Lung (tissue), 12 donors: Measurements from ENCODE around the gene SLC25A44. TPM values are rescaled to one million over a fixed set of nuclear protein-coding genes. Genes with fewer than 3 reads are reported as not detected.

Experiments used
- ATAC-seq: fragments of 200-7000 bp; cut with Tn5 transposase; one replicate; pipeline ENCODE4 v1.9.1; 2020; ENCODE audit warnings: moderate number of reproducible peaks; ENCODE audit not compliant: insufficient read depth, low FRiP score
- DNase-seq, 3 donors: peaks; one replicate each; pipeline ENCODE4 v3.0.0-alpha.2; 2013 to 2017
- H3K27ac ChIP-seq, 2 donors: one replicate each; pipeline ENCODE4 v1.5.1; 2013; ENCODE audit warnings: mild to moderate bottlenecking in 2 of 2, moderate library complexity in 2 of 2, control low read depth in 1 of 2, inconsistent platforms in 1 of 2, low read depth in 1 of 2, low read length in 1 of 2
- H3K27me3 ChIP-seq, 3 donors: one replicate each; pipeline ENCODE4 v1.5.1; 2013; ENCODE audit warnings: low read length in 2 of 3; ENCODE audit not compliant: control insufficient read depth in 3 of 3, insufficient read depth in 3 of 3
- H3K36me3 ChIP-seq, 4 donors: one replicate each; pipeline ENCODE4 v1.5.1; 2013; ENCODE audit warnings: low read length in 4 of 4, mild to moderate bottlenecking in 1 of 4, moderate library complexity in 1 of 4; ENCODE audit not compliant: control insufficient read depth in 4 of 4, insufficient read depth in 4 of 4
- H3K4me1 ChIP-seq, 5 donors: one replicate each; pipeline ENCODE4 v1.5.1; 2013; ENCODE audit warnings: low read length in 5 of 5, mild to moderate bottlenecking in 2 of 5, moderate library complexity in 1 of 5; ENCODE audit not compliant: control insufficient read depth in 5 of 5, insufficient read depth in 5 of 5
- H3K4me3 ChIP-seq: one replicate; pipeline ENCODE4 v1.5.1; 2013; ENCODE audit warnings: mild to moderate bottlenecking, control low read depth, moderate library complexity
- H3K9ac ChIP-seq, 2 donors: one replicate each; pipeline ENCODE4 v1.5.1; 2013; ENCODE audit warnings: low read length in 2 of 2, control low read depth in 1 of 2; ENCODE audit not compliant: insufficient read depth in 1 of 2
- H3K9me3 ChIP-seq, 4 donors: one replicate each; pipeline ENCODE4 v1.5.1; 2013; ENCODE audit warnings: low read length in 3 of 4, mild to moderate bottlenecking in 1 of 4, moderate library complexity in 1 of 4; ENCODE audit not compliant: control insufficient read depth in 4 of 4, insufficient read depth in 3 of 4
- WGBS, 2 donors: extraction: QIAGEN DNeasy Blood & Tissue Kit; methylation state at CpG; one replicate each; pipeline ENCODE4 v1.1.7; 2013; 5-methylcytosine and 5-hydroxymethylcytosine counted together
- polyA plus RNA-seq, 2 donors: library from polyadenylated mRNA; stranded (reverse); fragments of 200-250 nt; gene quantifications; one replicate each; pipeline ENCODE4 v1.2.1, GENCODE V29; 2013
- total RNA-seq, 2 donors: library from RNA; depleted of rRNA in 1 of 2; stranded (reverse); fragments of >200 nt in 1 of 2; gene quantifications; one replicate each; pipeline ENCODE4 v1.2.1, GENCODE V29; 2014 to 2021
- TF ChIP-seq, protein P1 (sequence below): IDR thresholded peaks from 2 replicates; pipeline ENCODE4 v1.5.1; 2012; ENCODE audit warnings: mild to moderate bottlenecking; ENCODE audit errors: control extremely low read depth, extremely low read depth
- donor health status: control.
- donor health status: control.
- donor health status: Bipolar disorder and iron deficiency.
- donor health status: healthy.
- donor health status: DM: yes; HTN: yes; CAD: no.

SLC25A44 gene
- total and polyA plus RNA-seq, 4 donors, result 8.0 to 28.4 (median 16.5) TPM

DNA sequence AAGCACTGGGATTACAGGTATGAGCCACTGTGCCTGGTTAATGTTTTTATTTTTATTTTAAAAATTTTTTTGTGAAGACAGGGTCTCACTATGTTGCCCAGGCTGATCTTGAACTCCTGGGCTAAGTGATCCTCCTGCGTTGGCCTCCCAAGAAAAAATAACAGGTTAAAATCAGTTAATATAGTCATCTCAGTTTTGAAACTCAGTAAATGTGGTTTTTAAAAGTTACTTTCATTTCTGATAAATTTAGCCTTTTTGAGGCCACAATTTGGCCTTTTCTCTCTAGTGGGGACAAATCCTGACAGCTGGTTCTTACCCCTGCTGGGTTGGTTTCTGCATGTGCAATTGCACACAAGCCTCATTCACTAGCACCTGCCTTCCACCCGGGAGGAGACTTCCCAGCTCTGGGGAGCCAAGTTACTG lies 32.2 kb downstream of the SLC25A44 start:
- peaks cover 8 to 46% (median 37%) of the 10 kb centered on the region in 4 donors for H3K36me3 ChIP-seq
- no peak overlapping the region for H3K4me3 ChIP-seq
- TF ChIP-seq, protein P1, sequence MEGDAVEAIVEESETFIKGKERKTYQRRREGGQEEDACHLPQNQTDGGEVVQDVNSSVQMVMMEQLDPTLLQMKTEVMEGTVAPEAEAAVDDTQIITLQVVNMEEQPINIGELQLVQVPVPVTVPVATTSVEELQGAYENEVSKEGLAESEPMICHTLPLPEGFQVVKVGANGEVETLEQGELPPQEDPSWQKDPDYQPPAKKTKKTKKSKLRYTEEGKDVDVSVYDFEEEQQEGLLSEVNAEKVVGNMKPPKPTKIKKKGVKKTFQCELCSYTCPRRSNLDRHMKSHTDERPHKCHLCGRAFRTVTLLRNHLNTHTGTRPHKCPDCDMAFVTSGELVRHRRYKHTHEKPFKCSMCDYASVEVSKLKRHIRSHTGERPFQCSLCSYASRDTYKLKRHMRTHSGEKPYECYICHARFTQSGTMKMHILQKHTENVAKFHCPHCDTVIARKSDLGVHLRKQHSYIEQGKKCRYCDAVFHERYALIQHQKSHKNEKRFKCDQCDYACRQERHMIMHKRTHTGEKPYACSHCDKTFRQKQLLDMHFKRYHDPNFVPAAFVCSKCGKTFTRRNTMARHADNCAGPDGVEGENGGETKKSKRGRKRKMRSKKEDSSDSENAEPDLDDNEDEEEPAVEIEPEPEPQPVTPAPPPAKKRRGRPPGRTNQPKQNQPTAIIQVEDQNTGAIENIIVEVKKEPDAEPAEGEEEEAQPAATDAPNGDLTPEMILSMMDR, result no peak
- H3K9me3 ChIP-seq, result no peaks in the 10 kb centered on the region
- 67 to 74% methylated on average over 2 of the region's 2 CpGs for WGBS, 2 donors
- no peaks in the 10 kb centered on the region for H3K4me1 ChIP-seq
- DNase-seq (no peak), ATAC-seq (no peak)
- no peak overlapping the region for H3K27ac ChIP-seq
- H3K9ac ChIP-seq, result no peak overlapping the region
- no peaks in the 10 kb centered on the region for H3K27me3 ChIP-seq

DNA sequence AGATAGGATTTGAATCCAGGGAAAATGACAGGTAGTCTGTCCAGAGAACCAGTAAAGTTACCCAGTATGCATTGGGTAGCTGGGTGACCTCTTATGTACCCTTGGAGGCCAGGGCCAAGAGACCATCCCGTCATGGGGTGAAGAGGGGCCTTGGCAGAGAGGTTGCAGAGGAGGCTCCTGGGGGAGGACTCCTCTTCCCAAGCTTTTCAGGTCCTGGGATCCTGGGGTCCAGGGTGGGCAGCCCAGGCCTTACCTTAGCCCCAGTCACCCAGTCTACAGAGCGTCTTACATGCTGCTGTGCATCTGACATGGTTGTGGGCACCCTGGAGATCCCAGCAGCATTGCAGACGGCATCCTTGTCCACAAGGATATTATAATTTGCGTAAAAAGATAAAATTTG lies 32.9 kb downstream of the SLC25A44 start:
- H3K4me1 ChIP-seq, result no peaks in the 10 kb centered on the region
- WGBS, 2 donors, result 88 to 94% methylated on average over 4 of the region's 4 CpGs
- peaks cover 6 to 42% (median 34%) of the 10 kb centered on the region in 4 donors for H3K36me3 ChIP-seq

DNA sequence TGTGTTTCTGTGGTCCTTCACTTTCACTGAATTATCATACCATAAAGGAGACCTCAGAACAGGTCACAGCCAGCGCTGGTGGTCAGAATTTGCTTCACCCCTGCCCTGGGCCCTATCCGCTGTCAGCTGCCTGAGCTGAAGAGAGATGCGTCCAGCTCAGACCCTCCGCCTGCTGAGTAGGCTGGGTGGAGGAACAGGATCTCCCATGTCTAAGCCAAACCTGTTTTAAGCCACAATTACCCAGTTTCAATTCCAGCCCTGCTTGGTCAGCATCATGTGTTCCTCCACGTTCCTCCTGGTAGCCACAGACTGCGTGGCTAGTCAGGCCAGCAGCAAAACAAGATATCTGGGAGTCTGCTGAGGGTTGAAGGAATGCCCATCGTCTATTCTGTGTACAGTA lies 34.6 kb downstream of the SLC25A44 start:
- Histone ChIP-seq H3K27ac (no peak overlapping the region), H3K36me3 (peaks cover 5 to 33% (median 24%) of the 10 kb centered on the region in 4 donors)

More for the DNA sequence above, 32.9 kb downstream of the SLC25A44 start:
- H3K27me3 ChIP-seq, result no peaks in the 10 kb centered on the region
- no peaks in the 10 kb centered on the region for H3K9me3 ChIP-seq
- H3K9ac ChIP-seq, result no peak overlapping the region
- H3K27ac ChIP-seq, result no peak overlapping the region
- TF ChIP-seq, protein P1, result no peak
- ATAC-seq, result no peak
- H3K4me3 ChIP-seq, result no peak overlapping the region
- no peak for DNase-seq

More for the DNA sequence above, 34.6 kb downstream of the SLC25A44 start:
- DNase-seq (no peak), ATAC-seq (no peak)
- H3K4me3 ChIP-seq, result no peak overlapping the region
- TF ChIP-seq, protein P1, result no peak
- no peak overlapping the region for H3K9ac ChIP-seq
- H3K27me3 ChIP-seq, result no peaks in the 10 kb centered on the region
- WGBS, 2 donors, result 78 to 82% methylated on average over 7 of the region's 7 CpGs
- no peaks in the 10 kb centered on the region for H3K9me3 ChIP-seq
- no peaks in the 10 kb centered on the region for H3K4me1 ChIP-seq
